ENCODE measurements around the gene ATOH8.
A peak's percentile ranks its signal among the peaks of the same experiment; 100 is the strongest.

ATOH8 gene

GRCh38 chr2:85795331-85796045 is 41.7 kb downstream of the ATOH8 start:
- no peak overlapping the region for H3K4me3 ChIP-seq (ENCODE audit: low read length)
- no peak for DNase-seq (ENCODE audit: low read depth)
- TF ChIP-seq, protein P1, sequence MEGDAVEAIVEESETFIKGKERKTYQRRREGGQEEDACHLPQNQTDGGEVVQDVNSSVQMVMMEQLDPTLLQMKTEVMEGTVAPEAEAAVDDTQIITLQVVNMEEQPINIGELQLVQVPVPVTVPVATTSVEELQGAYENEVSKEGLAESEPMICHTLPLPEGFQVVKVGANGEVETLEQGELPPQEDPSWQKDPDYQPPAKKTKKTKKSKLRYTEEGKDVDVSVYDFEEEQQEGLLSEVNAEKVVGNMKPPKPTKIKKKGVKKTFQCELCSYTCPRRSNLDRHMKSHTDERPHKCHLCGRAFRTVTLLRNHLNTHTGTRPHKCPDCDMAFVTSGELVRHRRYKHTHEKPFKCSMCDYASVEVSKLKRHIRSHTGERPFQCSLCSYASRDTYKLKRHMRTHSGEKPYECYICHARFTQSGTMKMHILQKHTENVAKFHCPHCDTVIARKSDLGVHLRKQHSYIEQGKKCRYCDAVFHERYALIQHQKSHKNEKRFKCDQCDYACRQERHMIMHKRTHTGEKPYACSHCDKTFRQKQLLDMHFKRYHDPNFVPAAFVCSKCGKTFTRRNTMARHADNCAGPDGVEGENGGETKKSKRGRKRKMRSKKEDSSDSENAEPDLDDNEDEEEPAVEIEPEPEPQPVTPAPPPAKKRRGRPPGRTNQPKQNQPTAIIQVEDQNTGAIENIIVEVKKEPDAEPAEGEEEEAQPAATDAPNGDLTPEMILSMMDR (conservative IDR thresholded peaks at IDR 0.05; ENCODE audit: low read depth, low read length), result no peak

DNA sequence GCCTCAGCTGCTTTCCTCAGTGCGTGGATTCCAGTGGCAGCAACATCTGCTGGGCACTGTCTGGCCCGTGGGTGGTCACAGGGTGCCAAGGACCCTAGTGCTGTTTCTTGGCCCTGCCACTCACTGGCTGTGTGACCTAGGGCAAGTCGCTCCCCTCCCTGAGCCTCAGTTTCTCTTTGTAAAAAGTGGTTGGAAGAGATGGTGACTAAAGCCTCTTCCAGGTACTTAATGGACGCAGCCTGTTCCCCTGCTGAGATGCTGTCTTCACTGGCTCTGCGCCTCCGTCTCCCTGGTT is 42.2 kb downstream of the ATOH8 start:
- TF ChIP-seq, protein P1 (conservative IDR thresholded peaks at IDR 0.05; ENCODE audit: low read depth, low read length), result no peak
- no peak for DNase-seq (ENCODE audit: low read depth)
- no peak overlapping the region for H3K4me3 ChIP-seq (ENCODE audit: low read length)

GRCh38 chr2:85796341-85797262 is 42.8 kb downstream of the ATOH8 start:
- DNase-seq (ENCODE audit: low read depth), result no peak
- no peak overlapping the region for H3K4me3 ChIP-seq (ENCODE audit: low read length)
- TF ChIP-seq, protein P1 (conservative IDR thresholded peaks at IDR 0.05; ENCODE audit: low read depth, low read length), result no peak

GRCh38 chr2:85797263-85797660 is 43.5 kb downstream of the ATOH8 start:
- TF ChIP-seq, protein P1 (conservative IDR thresholded peaks at IDR 0.05; ENCODE audit: low read depth, low read length), result no peak

GRCh38 chr2:85797921-85798320 is 44.1 kb downstream of the ATOH8 start:
- no peak for DNase-seq (ENCODE audit: low read depth)
- H3K4me3 ChIP-seq (ENCODE audit: low read length), result no peak overlapping the region
- TF ChIP-seq, protein P1 (conservative IDR thresholded peaks at IDR 0.05; ENCODE audit: low read depth, low read length), result peak; percentile 62

More at GRCh38 chr2:85797263-85797660, 43.5 kb downstream of the ATOH8 start:
- H3K4me3 ChIP-seq (ENCODE audit: low read length), result no peak overlapping the region
- no peak for DNase-seq (ENCODE audit: low read depth)

DNA sequence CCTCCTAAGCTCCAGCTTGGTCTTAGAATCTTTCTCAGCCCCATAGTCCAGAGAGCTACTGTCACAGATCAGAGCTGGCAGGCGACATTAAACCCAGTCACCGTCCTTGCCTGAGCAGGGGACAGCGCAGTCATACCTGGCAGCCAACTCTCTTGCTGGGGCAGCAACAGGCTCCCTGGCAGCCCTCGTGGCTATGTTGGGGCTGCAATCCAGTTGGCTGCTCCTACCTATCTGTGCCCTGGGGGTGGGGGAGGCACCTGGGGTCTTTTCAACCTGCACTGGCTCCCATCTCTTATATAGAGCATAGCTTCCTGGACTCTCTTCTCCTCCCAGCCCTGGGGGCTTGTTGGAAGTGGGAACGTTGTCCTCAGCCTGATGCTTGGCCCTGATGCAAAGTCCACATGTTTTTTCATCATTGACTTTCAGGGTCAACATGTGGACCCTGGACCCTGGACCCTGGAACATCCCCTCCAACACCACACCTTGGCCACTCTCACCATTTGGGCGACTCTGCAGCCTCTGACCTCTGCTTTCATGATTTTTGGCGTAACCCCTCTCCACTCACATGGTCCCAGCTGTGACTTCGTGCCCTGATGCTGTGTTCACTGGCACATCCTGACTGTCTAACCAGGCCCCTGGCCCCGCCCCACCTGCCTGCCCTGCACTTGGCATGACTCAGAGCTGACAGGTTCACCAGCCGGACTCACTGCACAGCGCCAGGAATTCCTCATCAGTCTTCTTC is 45.6 kb downstream of the ATOH8 start:
- no peak for DNase-seq (ENCODE audit: low read depth)
- H3K4me3 ChIP-seq (ENCODE audit: low read length), result no peak overlapping the region
- TF ChIP-seq, protein P1 (conservative IDR thresholded peaks at IDR 0.05; ENCODE audit: low read depth, low read length), result no peak
